HG03139 (cell line): Measurements from ENCODE around the gene MAGOHB.
"Not testable (repeated sequence)": the region's sequence is repeated elsewhere in the genome, so short reads cannot be mapped to it uniquely, and the experiment has no call there.

Experiments
- ATAC-seq: cut with Tn5 transposase; IDR thresholded peaks from one replicate; pipeline ENCODE4 v1.9.1; 2021; ENCODE audit not compliant: unreplicated experiment

MAGOHB gene

GRCh38 chr12:10613349-10614055 lies at the start of gene MAGOHB:
Gene MAGOHB (minus strand): TSS chr12:10613609. CDS start chr12:10613532, 77 bp downstream.
- ATAC-seq = peak; percentile 96

- ATAC-seq = no peak
Measured at GRCh38 chr12:10661338-10661737, 47.9 kb upstream of the MAGOHB start.

GRCh38 chr12:10654003-10654402 lies 40.6 kb upstream of the MAGOHB start:
- no peak for ATAC-seq

- ATAC-seq = no peak
Measured at GRCh38 chr12:10652192-10652591, 38.8 kb upstream of the MAGOHB start.

- ATAC-seq = not testable (repeated sequence)
Measured at GRCh38 chr12:10646576-10646975, 33.2 kb upstream of the MAGOHB start.

- ATAC-seq = no peak
Measured at GRCh38 chr12:10645910-10646309, 32.5 kb upstream of the MAGOHB start.

GRCh38 chr12:10641735-10642500 lies 28.5 kb upstream of the MAGOHB start:
- ATAC-seq = no peak

- no peak for ATAC-seq
Measured at GRCh38 chr12:10638728-10639127, 25.3 kb upstream of the MAGOHB start.

GRCh38 chr12:10636611-10637010 lies 23.2 kb upstream of the MAGOHB start:
- ATAC-seq = no peak

GRCh38 chr12:10636124-10636523 lies 22.7 kb upstream of the MAGOHB start:
- no peak for ATAC-seq

GRCh38 chr12:10635306-10635705 lies 21.9 kb upstream of the MAGOHB start:
- ATAC-seq = no peak

GRCh38 chr12:10634427-10634826 lies 21.0 kb upstream of the MAGOHB start:
- ATAC-seq = no peak

- no peak for ATAC-seq
Measured at GRCh38 chr12:10633541-10633940, 20.1 kb upstream of the MAGOHB start.

- ATAC-seq = no peak
Measured at GRCh38 chr12:10632226-10632625, 18.8 kb upstream of the MAGOHB start.

GRCh38 chr12:10624605-10625004 lies 11.2 kb upstream of the MAGOHB start:
- no peak for ATAC-seq

- no peak for ATAC-seq
Measured at GRCh38 chr12:10623131-10623530, 9.7 kb upstream of the MAGOHB start.

- no peak for ATAC-seq
Measured at GRCh38 chr12:10621278-10621677, 7.9 kb upstream of the MAGOHB start.

- ATAC-seq = no peak
Measured at GRCh38 chr12:10620078-10620779, 6.8 kb upstream of the MAGOHB start.

- no peak for ATAC-seq
Measured at GRCh38 chr12:10618338-10618987, 5.1 kb upstream of the MAGOHB start.

- ATAC-seq = no peak
Measured at GRCh38 chr12:10617863-10618262, 4.5 kb upstream of the MAGOHB start.

GRCh38 chr12:10615532-10615931 lies 2.1 kb upstream of the MAGOHB start:
- no peak for ATAC-seq
